NCI-H1694 treated with DMSO at 0.1 percent for 48 hours (cell line): ENCODE results near the gene TNFSF13.

Experiments
- DNase-seq: peaks from one replicate; lab custom pipeline; 2025; lab: John Stamatoyannopoulos, UW

The TNFSF13 gene

GRCh38 chr17:7558544-7559319, at the start of gene TNFSF13:
TSS of gene TNFSF13 (plus strand) at chr17:7558750. CDS start at chr17:7559040, 290 bp downstream.
- no peak for DNase-seq

- DNase-seq: no peak
Measured at GRCh38 chr17:7508846-7509245, 49.7 kb upstream of the TNFSF13 start.

GRCh38 chr17:7509937-7510336, 48.6 kb upstream of the TNFSF13 start:
- DNase-seq: no peak

- no peak for DNase-seq
Measured at GRCh38 chr17:7511108-7511507, 47.4 kb upstream of the TNFSF13 start.

GRCh38 chr17:7512105-7512504, 46.4 kb upstream of the TNFSF13 start:
- DNase-seq: no peak

- DNase-seq: no peak
Measured at GRCh38 chr17:7512824-7513540, 45.6 kb upstream of the TNFSF13 start.

GRCh38 chr17:7513850-7514419, 44.6 kb upstream of the TNFSF13 start:
- DNase-seq: no peak

- no peak for DNase-seq
Measured at GRCh38 chr17:7515911-7516610, 42.5 kb upstream of the TNFSF13 start.

GRCh38 chr17:7523033-7523432, 35.5 kb upstream of the TNFSF13 start:
- peak; percentile 3 for DNase-seq

- DNase-seq: no peak
Measured at GRCh38 chr17:7528842-7529241, 29.7 kb upstream of the TNFSF13 start.

GRCh38 chr17:7530023-7530900, 28.3 kb upstream of the TNFSF13 start:
- DNase-seq: no peak

GRCh38 chr17:7538050-7538449, 20.5 kb upstream of the TNFSF13 start:
- no peak for DNase-seq

- DNase-seq: no peak
Measured at GRCh38 chr17:7538891-7539545, 19.5 kb upstream of the TNFSF13 start.

- DNase-seq: no peak
Measured at GRCh38 chr17:7541074-7541621, 17.4 kb upstream of the TNFSF13 start.

- no peak for DNase-seq
Measured at GRCh38 chr17:7544911-7545310, 13.6 kb upstream of the TNFSF13 start.

- no peak for DNase-seq
Measured at GRCh38 chr17:7548585-7549400, 9.8 kb upstream of the TNFSF13 start, which contains the start of gene TNFSF12. TSS of gene TNFSF12 (plus strand) at chr17:7549058. CDS start at chr17:7549154, 96 bp downstream.

GRCh38 chr17:7549401-7550055, 9.0 kb upstream of the TNFSF13 start:
- DNase-seq: no peak

GRCh38 chr17:7550344-7550743, 8.2 kb upstream of the TNFSF13 start:
- DNase-seq: no peak

GRCh38 chr17:7551396-7551795, 7.2 kb upstream of the TNFSF13 start:
- no peak for DNase-seq
